ENCODE results near the gene GPR153. TPM values are rescaled to one million over a fixed set of nuclear protein-coding genes. Genes with fewer than 3 reads are reported as not detected.
A peak's percentile ranks its signal among the peaks of the same experiment; 100 is the strongest.

Gene GPR153
- polyA plus RNA-seq, 1 of the 3 experiments (the other 2 are of a cell fraction), result 6.6 TPM

DNA sequence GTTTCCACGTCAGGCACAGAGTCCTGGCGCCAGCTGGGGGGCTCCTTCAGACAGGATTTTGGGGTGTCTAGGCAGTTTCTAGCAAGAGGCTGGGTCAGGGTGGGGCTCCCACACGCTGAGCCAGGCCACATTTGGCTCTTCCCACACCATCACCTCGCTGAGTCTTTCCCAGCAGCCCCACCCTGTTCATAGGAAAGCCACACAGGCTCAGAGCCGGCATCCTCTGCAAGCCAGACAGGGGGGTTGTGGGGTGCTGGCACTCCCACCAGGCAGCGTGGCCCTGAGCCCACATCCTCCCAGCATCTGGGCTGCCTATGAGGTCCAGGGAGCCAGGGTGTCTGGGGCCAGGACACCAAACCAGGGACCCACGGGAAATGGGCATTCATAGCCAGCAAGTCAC, 2.8 kb upstream of the GPR153 start:
- CTCF ChIA-PET, result interaction anchor here (0.7 to 2.1 kb wide), 2 partner anchors 17 to 174 kb away, joined by 3 to 20 read pairs; no protein-coding TSS in a partner anchor
- 87% methylated on average over 3 of the region's 7 CpGs for WGBS (ENCODE audit: low lambda C conversion rate)
- H3F3A ChIP-seq (replicated peaks; ENCODE audit: insufficient read depth), result no peaks in the 10 kb centered on the region
- DNase-seq, result no peak
- no peaks in the 10 kb centered on the region for H3K27me3 ChIP-seq (ENCODE audit: insufficient read depth)
- H3K4me3 ChIP-seq (ENCODE audit: low read depth in 2 of 2, low read length in 1 of 2), result no peak overlapping the region
- no peak overlapping the region for H2AFZ ChIP-seq (ENCODE audit: low read depth)
- TF ChIP-seq JUND (IDR thresholded peaks at IDR 0.05) (no peak), RAD21 (IDR thresholded peaks at IDR 0.05; ENCODE audit: low read length) (no peak), SIN3A (IDR thresholded peaks at IDR 0.05; ENCODE audit: borderline replicate concordance, low read depth, low read length) (no peak), POLR2AphosphoS5 (IDR thresholded peaks at IDR 0.05; ENCODE audit: low read depth, low read length) (no peak), TCF12 (IDR thresholded peaks at IDR 0.05) (no peak)
- TF ChIP-seq, protein P1, sequence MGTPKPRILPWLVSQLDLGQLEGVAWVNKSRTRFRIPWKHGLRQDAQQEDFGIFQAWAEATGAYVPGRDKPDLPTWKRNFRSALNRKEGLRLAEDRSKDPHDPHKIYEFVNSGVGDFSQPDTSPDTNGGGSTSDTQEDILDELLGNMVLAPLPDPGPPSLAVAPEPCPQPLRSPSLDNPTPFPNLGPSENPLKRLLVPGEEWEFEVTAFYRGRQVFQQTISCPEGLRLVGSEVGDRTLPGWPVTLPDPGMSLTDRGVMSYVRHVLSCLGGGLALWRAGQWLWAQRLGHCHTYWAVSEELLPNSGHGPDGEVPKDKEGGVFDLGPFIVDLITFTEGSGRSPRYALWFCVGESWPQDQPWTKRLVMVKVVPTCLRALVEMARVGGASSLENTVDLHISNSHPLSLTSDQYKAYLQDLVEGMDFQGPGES (IDR thresholded peaks at IDR 0.05; ENCODE audit: low read depth, low read length), result no peak
- TF ChIP-seq, protein P2, sequence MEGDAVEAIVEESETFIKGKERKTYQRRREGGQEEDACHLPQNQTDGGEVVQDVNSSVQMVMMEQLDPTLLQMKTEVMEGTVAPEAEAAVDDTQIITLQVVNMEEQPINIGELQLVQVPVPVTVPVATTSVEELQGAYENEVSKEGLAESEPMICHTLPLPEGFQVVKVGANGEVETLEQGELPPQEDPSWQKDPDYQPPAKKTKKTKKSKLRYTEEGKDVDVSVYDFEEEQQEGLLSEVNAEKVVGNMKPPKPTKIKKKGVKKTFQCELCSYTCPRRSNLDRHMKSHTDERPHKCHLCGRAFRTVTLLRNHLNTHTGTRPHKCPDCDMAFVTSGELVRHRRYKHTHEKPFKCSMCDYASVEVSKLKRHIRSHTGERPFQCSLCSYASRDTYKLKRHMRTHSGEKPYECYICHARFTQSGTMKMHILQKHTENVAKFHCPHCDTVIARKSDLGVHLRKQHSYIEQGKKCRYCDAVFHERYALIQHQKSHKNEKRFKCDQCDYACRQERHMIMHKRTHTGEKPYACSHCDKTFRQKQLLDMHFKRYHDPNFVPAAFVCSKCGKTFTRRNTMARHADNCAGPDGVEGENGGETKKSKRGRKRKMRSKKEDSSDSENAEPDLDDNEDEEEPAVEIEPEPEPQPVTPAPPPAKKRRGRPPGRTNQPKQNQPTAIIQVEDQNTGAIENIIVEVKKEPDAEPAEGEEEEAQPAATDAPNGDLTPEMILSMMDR (IDR thresholded peaks at IDR 0.05), result no peak
- peaks cover 0 to 28% of the 10 kb centered on the region in 2 experiments; a peak in 1 of 4 replicates for H3K4me1 ChIP-seq (ENCODE audit: control insufficient read depth in 1 of 2, insufficient read depth in 2 of 2, low read depth in 1 of 2, low read length in 1 of 2)
- H3K9me3 ChIP-seq, result no peaks in the 10 kb centered on the region
- no peak overlapping the region for H3K4me2 ChIP-seq
- no peak overlapping the region for H3K9ac ChIP-seq
- no peaks in the 10 kb centered on the region for H3K9me2 ChIP-seq
- no peaks in the 10 kb centered on the region for H3K79me2 ChIP-seq (ENCODE audit: insufficient read depth)
- no peaks in the 10 kb centered on the region for H3K36me3 ChIP-seq (replicated peaks in 1 of 2; ENCODE audit: control insufficient read depth in 1 of 2, insufficient read depth in 2 of 2, low read length in 1 of 2)
- no peak overlapping the region; a peak in 1 of 4 replicates for H3K27ac ChIP-seq (ENCODE audit: low read depth in 2 of 2, low read length in 1 of 2)
- POLR2A ChIA-PET, result interaction anchor here (1.2 kb wide), 1 partner anchor 16 kb away, joined by 3 read pairs; no protein-coding TSS in a partner anchor
- H4K20me1 ChIP-seq (ENCODE audit: insufficient read depth), result no peaks in the 10 kb centered on the region

DNA sequence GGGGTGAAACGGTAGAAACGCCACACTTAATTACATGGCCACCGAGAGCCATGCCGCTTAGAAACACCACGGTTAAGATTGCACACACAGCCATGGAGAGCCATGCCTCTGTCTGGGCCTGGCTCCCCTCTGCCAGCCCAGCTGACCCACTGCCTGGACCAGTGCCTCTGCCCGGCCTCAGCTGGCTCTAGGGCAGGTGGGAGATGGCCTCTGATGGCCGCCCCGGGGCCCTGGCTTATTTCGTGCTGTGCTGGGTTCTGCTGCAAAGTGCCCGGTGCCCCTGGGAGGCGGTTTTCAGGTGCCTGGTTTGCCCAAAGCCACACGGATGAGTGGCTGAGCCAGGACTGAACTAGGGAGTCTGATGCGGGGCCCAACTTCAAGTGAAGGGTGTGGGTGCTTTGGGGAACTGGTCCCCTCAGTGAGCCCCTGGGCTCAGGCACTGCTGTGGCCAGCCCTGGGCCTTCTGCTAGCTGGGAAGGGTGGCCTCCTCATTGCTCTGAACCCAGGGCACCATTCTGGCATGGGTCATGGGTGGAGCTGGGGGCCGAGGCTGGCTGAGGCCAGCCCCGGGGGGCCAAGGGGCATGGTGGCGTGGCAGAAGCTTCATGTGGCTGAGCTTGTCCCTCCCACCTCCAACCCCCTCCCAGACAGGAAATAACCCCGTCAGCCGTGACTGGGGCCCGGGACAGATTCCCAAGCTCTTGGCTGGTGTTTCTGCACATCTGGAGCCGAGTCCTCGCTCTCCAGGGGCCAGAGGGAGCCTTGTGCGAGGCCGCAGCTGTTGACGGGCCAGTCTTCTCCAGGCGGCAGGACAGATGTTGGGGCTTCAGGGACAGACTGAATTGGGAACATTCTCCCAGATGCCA, 1.9 kb upstream of the GPR153 start:
- H3K9ac ChIP-seq, result no peak overlapping the region
- CTCF ChIA-PET, result interaction anchor here (1.3 to 2.1 kb wide), 4 partner anchors 16 to 175 kb away, joined by 3 to 20 read pairs (median 4); no protein-coding TSS in a partner anchor
- TF ChIP-seq JUND (IDR thresholded peaks at IDR 0.05), result no peak
- TF ChIP-seq EZH2phosphoT487 (IDR thresholded peaks at IDR 0.05; ENCODE audit: borderline replicate concordance, low read depth), result no peak
- no peak for TF ChIP-seq TAF1 (IDR thresholded peaks at IDR 0.05; ENCODE audit: borderline replicate concordance, low read depth, low read length)
- no peak for TF ChIP-seq TCF12 (IDR thresholded peaks at IDR 0.05)
- H3K4me2 ChIP-seq, result no peak overlapping the region
- no peaks in the 10 kb centered on the region for H4K20me1 ChIP-seq (ENCODE audit: insufficient read depth)
- no peak overlapping the region for H2AFZ ChIP-seq (ENCODE audit: low read depth)
- WGBS (ENCODE audit: low lambda C conversion rate), result 95% methylated on average over 8 of the region's 25 CpGs
- H3K27ac ChIP-seq (ENCODE audit: low read depth in 2 of 2, low read length in 1 of 2), result peak overlapping the region in 1 of 2 experiments; percentile 22; a peak in 1 of 4 replicates
- POLR2A ChIA-PET, result interaction anchor here (1.2 kb wide), 1 partner anchor 15 kb away, joined by 3 read pairs; no protein-coding TSS in a partner anchor
- H3K4me3 ChIP-seq (ENCODE audit: low read depth in 2 of 2, low read length in 1 of 2), result no peak overlapping the region
- no peak for DNase-seq
- no peaks in the 10 kb centered on the region for H3K36me3 ChIP-seq (replicated peaks in 1 of 2; ENCODE audit: control insufficient read depth in 1 of 2, insufficient read depth in 2 of 2, low read length in 1 of 2)
- H3K9me2 ChIP-seq, result no peaks in the 10 kb centered on the region
- H3K27me3 ChIP-seq (ENCODE audit: insufficient read depth), result no peaks in the 10 kb centered on the region
- H3K79me2 ChIP-seq (ENCODE audit: insufficient read depth), result no peaks in the 10 kb centered on the region
- H3F3A ChIP-seq (replicated peaks; ENCODE audit: insufficient read depth), result no peaks in the 10 kb centered on the region
- peaks cover 0 to 27% of the 10 kb centered on the region in 2 experiments; a peak in 1 of 4 replicates for H3K4me1 ChIP-seq (ENCODE audit: control insufficient read depth in 1 of 2, insufficient read depth in 2 of 2, low read depth in 1 of 2, low read length in 1 of 2)
- H3K9me3 ChIP-seq, result no peaks in the 10 kb centered on the region

All from SK-N-SH (cell line).